Measurements from ENCODE around the gene DFFA.
"Not testable (repeated sequence)": the region's sequence is repeated elsewhere in the genome, so short reads cannot be mapped to it uniquely, and the experiment has no call there.

Gene DFFA

DNA sequence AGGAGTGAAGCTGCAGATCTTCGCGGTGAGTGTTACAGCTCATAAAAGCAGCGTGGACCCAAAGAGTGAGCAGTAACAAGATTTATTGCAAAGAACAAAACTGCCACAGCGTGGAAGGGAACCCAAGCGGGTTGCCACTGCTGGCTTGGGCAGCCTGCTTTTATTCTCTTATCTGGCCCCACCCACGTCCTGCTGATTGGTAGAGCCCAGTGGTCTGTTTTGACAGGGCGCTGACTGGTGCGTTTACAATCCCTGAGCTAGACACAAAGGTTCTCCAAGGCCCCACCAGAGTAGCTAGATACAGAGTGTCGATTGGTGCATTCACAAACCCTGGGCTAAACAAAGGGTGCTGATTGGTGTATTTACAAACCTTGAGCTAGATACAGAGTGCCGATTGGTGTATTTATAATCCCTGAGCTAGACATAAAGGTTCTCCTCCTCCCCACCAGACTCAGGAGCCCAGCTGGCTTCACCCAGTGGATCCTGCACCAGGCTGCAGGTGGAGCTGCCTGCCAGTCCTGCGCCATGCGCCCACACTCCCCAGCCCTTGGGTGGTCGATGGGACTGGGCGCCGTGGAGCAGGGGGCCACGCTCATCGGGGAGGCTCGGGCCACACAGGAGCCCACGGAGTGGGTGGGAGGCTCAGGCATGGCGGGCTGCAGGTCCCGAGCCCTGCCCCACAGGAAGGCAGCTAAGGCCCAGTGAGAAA lies 46.3 kb downstream of the DFFA start:
- DNase-seq = not testable (repeated sequence)

DNA sequence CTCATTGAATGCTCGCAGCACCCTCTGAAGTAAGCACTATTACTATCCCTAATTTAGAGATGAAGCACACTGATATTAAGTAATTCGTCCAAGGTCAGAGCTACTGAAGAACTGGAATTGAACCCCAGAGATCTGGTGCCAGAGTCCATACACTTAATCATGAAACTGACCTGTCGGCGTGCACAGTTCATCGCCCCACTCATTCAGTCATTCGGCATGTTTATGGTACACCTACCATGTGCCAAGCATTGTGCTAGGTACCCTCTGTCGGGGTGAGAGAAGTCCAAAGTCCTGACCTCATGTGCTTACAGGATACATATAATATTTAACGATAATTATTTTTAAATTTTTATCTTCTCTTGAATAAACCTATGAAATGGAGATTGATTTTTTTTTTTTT lies 47.7 kb downstream of the DFFA start:
- DNase-seq = no peak

DNA sequence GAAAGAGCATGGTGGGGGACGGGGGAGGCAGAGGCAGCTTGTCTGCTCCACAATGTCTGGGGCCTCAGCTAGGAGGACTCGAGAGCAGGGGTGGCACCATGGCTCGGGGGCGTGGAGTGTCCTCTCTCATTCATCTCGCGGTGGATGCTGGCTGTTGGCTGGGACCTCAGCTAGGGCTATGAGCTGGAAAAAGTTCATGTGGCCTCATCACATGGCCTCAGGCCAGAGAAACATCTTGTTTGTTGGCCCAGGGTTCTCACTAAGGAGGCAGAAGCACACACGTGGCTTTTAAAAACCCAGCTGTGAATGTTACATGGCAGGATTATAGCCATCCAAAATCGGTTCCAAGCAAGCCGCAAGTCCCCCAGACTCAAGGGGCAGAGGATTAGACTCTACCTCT lies 48.3 kb downstream of the DFFA start:
- no peak for DNase-seq

DNA sequence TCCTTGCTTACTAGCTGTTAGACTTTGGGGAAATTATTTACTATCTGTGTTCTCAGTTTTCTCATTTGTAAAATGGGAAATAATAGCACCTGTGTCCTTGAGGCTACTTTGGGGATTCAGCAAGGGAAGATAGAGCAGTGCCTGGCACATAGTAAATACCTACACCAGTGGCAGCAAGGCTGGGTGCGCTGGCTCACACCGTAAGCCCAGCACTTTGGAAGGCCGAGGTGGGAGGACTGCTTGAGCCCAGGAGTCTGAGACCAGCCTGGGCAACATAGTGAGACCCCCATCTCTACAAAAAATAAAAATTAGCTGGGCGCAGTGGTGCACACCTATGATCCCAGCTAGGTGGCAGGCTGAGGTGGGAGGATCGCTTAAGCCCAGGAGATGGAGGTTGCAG lies 50.7 kb downstream of the DFFA start:
- DNase-seq = no peak

DNA sequence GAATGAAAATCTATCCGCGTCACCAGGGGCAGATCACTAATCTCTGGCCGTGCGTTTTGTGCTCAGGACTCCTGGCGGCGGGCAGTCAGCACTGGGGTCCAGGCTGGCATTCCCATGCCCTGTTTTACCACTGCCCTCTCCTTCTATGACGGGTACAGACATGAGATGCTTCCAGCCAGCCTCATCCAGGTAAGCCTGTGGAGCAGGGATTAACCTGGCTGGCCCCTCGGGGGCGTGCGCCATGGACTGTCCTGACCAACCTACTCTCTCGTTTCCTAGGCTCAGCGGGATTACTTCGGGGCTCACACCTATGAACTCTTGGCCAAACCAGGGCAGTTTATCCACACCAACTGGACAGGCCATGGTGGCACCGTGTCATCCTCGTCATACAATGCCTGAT lies 53.0 kb downstream of the DFFA start:
- no peak for DNase-seq

DNA sequence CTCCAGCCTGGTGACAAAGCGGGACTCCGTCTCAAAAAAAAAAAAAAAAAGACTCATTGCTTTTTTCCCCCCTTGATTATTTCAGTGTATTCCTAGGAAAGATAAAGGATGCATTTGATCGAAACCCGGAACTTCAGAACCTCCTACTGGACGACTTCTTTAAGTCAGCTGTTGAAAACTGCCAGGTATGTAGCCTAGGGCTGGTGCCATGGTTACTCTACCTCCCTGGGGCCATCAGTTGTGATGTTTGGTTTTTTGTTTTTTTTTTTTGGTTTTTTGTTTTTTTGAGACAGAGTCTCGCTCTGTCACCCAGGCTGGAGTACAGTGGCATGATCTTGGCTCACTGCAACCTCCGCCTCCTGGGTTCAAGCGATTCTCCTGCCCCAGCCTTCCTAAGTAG lies 53.6 kb downstream of the DFFA start:
- not testable (repeated sequence) for DNase-seq

DNA sequence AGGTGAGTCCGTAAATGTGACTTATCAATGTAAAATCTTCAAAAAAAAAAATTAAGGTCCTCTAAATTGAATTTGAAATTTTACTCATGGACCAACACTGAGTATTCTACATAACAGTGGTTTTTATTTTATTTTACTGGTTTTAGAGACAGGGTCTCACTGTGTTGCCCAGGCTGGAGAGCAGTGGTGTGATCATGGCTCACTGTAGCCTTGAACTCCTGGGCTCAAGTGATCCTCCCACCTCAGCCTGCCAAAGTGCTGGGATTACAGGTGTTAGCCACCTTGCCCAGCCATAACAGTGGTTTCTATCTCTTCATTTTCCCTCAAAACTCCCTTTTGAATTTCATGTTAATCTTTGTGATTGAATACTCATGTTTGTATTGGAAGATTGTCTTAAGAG lies 56.4 kb downstream of the DFFA start:
- not testable (repeated sequence) for DNase-seq

DNA sequence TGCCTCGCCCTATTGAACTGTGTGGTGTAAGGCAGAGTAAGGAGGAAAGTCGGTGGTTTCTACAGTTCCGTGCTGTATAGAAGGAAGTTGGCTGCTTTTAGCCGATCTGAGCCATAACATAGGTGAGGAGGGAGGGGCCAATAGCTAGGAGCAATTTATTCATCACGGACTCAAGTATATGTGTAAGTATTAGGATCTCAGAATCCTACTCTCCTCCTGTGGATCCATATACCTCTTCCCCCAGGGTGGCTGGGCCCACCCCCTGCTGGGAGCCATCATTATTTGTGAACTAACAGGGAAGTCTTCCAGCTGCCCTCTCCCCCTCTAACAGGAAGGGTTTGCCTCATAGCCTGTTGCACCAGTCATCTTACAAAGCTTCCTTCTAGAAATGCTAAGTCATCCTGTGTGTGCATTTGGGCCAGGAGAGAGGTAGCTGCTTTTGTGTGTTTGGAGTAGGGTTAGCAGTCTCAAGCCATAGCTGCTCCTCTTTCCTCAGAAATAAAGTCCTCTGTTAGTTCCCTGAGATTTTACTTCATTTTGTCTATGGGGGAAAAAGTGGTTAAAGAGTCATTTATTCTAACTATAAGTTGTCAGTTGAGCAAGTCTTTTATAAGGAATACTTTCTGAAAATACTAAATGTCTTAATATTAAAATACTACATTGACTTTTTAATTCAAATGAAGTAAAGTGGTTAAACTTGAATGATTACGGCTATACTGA lies 57.0 kb downstream of the DFFA start:
- no peak for DNase-seq

DNA sequence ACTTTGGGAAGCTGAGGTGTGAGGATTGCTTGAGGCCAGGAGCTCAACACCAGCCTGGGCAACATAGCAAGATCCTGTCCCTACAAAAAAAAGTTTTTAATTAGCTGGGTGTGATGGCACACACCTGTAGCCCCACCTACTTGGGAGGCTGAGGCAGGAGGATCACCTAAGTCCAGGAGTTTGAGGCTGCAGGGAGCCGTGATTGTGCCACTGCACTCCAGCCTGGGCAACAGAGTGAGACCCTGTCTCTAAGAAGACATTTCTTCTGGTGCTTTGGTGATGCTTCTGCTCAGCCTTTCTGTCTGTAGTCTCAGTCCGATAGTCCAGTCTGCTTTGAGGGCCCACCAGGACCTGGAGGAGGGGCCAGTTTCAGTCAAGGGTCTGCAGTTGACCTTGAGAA lies 65.1 kb downstream of the DFFA start:
- DNase-seq = no peak

Measured in CD4-positive, alpha-beta T cell treated with Interleukin-17A for 4 hours (primary cell).